HepG2 (cell line): ENCODE data around the gene P2RY8. TPM values are rescaled to one million over a fixed set of nuclear protein-coding genes. Genes with fewer than 3 reads are reported as not detected.

Experiments used
- ATAC-seq: fragments of 200-7000 bp; cut with Tn5 transposase; 3 replicates; pipeline ENCODE4 v1.9.1; 2020; ENCODE audit warnings: mild to moderate bottlenecking, moderate library complexity
- BruUV-seq: library from RNA; stranded (reverse); fragments of 400-500 nt; replicated peaks from 2 replicates; lab custom pipeline; 2021; lab: Mats Ljungman, UMichigan
- CTCF ChIA-PET: fragments of 300-600 bp; formaldehyde crosslinking; extraction: SDS; loops from one replicate; lab custom pipeline; 2021; ENCODE audit warnings: low total read pairs, inconsistent platforms, low intra/inter-chr PET ratio; lab: Yijun Ruan, JAX
- POLR2A ChIA-PET: fragments of 350-600 bp; sonication (Branson Sonifier 250); formaldehyde crosslinking; loops from one replicate; lab custom pipeline; 2020; ENCODE audit warnings: antibody characterized with exemption, inconsistent platforms; lab: Yijun Ruan, JAX
- DNase-seq: peaks from one replicate; pipeline ENCODE4 v3.0.0-alpha.2; 2015; ENCODE audit warnings: low spot score
- FAIRE-seq: peaks from 3 replicates; lab custom pipeline; 2011; peaks lifted over from hg19 to GRCh38; lab: Jason Lieb, UNC
- H2AFZ ChIP-seq: one replicate; pipeline ENCODE4 v1.6.1; 2011; ENCODE audit warnings: low read length, inconsistent platforms
- H3K27ac ChIP-seq: fragments of 300-600 bp; 3 replicates; pipeline ENCODE4 v1.8.0; 2011; ENCODE audit warnings: mixed run types, mild to moderate bottlenecking, mixed read lengths, low read length, inconsistent platforms; ENCODE audit not compliant: insufficient read depth; ENCODE audit errors: extremely low read length
- H3K27me3 ChIP-seq, 2 experiments: fragments of 200-600 bp in 1 of 2; 2 replicates in 1 of 2; 3 replicates in 1 of 2; pipeline versions ENCODE4 v1.6.0 to v1.8.0; 2011; ENCODE audit warnings: low read length in 2 of 2, mild to moderate bottlenecking in 2 of 2, moderate library complexity in 2 of 2, inconsistent platforms in 1 of 2; ENCODE audit not compliant: insufficient read depth in 2 of 2, control insufficient read depth in 1 of 2
- H3K36me3 ChIP-seq, 2 experiments: fragments of 200-600 bp in 1 of 2; replicated peaks in 1 of 2; 2 replicates in 1 of 2; 3 replicates in 1 of 2; pipeline versions ENCODE4 v1.5.1 to v1.8.0; 2011; ENCODE audit warnings: low read length in 2 of 2, inconsistent platforms in 1 of 2; ENCODE audit not compliant: insufficient read depth in 2 of 2, control insufficient read depth in 1 of 2
- H3K4me1 ChIP-seq: 2 replicates; pipeline ENCODE4 v1.5.1; 2012; ENCODE audit warnings: low read length, inconsistent platforms; ENCODE audit not compliant: insufficient read depth
- H3K4me2 ChIP-seq: 2 replicates; pipeline ENCODE4 v1.6.0; 2011; ENCODE audit warnings: low read depth, low read length, inconsistent platforms
- H3K4me3 ChIP-seq, 3 experiments: fragments of 200-600 bp in 1 of 3; sonication (generic), shearing (Covaris generic) in 1 of 3; replicated peaks in 1 of 3; 2 replicates each; pipeline ENCODE4 v1.5.1; 2011 to 2016; ENCODE audit warnings: low read length in 3 of 3, inconsistent platforms in 2 of 3, low read depth in 2 of 3, mild to moderate bottlenecking in 2 of 3, control low read depth in 1 of 3, mixed read lengths in 1 of 3; ENCODE audit not compliant: insufficient read depth in 1 of 3
- H3K79me2 ChIP-seq: one replicate; pipeline ENCODE4 v1.6.1; 2011; ENCODE audit warnings: low read length, inconsistent platforms; ENCODE audit not compliant: insufficient read depth
- H3K9ac ChIP-seq: 2 replicates; pipeline ENCODE4 v1.6.0; 2011; ENCODE audit warnings: mild to moderate bottlenecking, low read depth, low read length, inconsistent platforms; ENCODE audit not compliant: insufficient read depth
- H3K9me3 ChIP-seq: 2 replicates; pipeline ENCODE4 v1.5.1; 2012; ENCODE audit warnings: mild to moderate bottlenecking, low read length
- H4K20me1 ChIP-seq: 2 replicates; pipeline ENCODE4 v1.6.0; 2011; ENCODE audit warnings: inconsistent platforms, mild to moderate bottlenecking, low read length, moderate library complexity; ENCODE audit not compliant: insufficient read depth
- STAG1 ChIP-seq: sonication (generic); formaldehyde crosslinking; IDR thresholded peaks from 2 replicates; pipeline ENCODE4 v1.4.0; 2020; ENCODE audit warnings: missing genetic modification reagents
- ZNF101 ChIP-seq: sonication (generic); formaldehyde crosslinking; IDR thresholded peaks from 2 replicates; pipeline ENCODE4 v1.4.0; 2020; ENCODE audit warnings: mild to moderate bottlenecking, low read depth, missing genetic modification reagents, borderline replicate concordance
- ZNF770 ChIP-seq: sonication (generic); formaldehyde crosslinking; IDR thresholded peaks from 2 replicates; pipeline ENCODE4 v1.5.0; 2020; ENCODE audit warnings: mild to moderate bottlenecking, missing genetic modification reagents
- WGBS: methylation state at CpG from one replicate; pipeline ENCODE4 v1.1.6; 2017; ENCODE audit warnings: low lambda C conversion rate; 5-methylcytosine and 5-hydroxymethylcytosine counted together
- in situ Hi-C: cut with HindIII; loops from 2 replicates; pipeline ENCODE4 v1.10.0; 2017; ENCODE audit warnings: low pct_unique_long_range_greater_than_20kb; ENCODE audit not compliant: extremely low pct_ligation_motif_present
- intact Hi-C: fragments of 100-400 bp; cut with micrococcal nuclease; formaldehyde crosslinking; loops from one replicate; pipeline ENCODE4 v1.10.0; 2022; ENCODE audit not compliant: unreplicated experiment
- polyA plus RNA-seq, 8 experiments: library from polyadenylated mRNA; depleted of rRNA in 3 of 8; stranded (reverse) in 7 of 8; unstranded in 1 of 8; fragments of >200 nt; fragmentation: Illumina TruSeq in 4 of 8; extraction: Trizol in 4 of 8; gene quantifications; 2 replicates each; pipeline versions ENCODE4 v1.2.1 to v1.2.3, GENCODE V29; 2011 to 2016; ENCODE audit warnings: low read depth in 4 of 8, missing spikeins in 1 of 8, mixed read lengths in 1 of 8; ENCODE audit not compliant: insufficient read depth in 1 of 8
- total RNA-seq, 5 experiments: library from RNA; depleted of rRNA; stranded (reverse); fragments of >200 nt; fragmentation: Illumina TruSeq; extraction: Trizol; gene quantifications; 2 replicates each; pipeline ENCODE4 v1.2.3, GENCODE V29; 2016; ENCODE audit warnings: low read depth in 1 of 5

The P2RY8 gene
- total and polyA plus RNA-seq, 2 of the 13 experiments (the other 11 are each of a cell fraction or from before 2014, with no cell fraction given): 1.0 to 1.3 TPM

GRCh38 chrX:1480082-1480785 lies 56.8 kb downstream of the P2RY8 start:
- intact Hi-C loops (no loop called here), in situ Hi-C loops (no loop called here)
- no peaks in the 10 kb centered on the region for H3K27me3 ChIP-seq
- no peak overlapping the region for H2AFZ ChIP-seq
- no peak overlapping the region for H3K4me2 ChIP-seq
- 59% methylated on average over 8 of the region's 8 CpGs for WGBS
- CTCF ChIA-PET: no interaction called here
- DNase-seq: no peak
- H3K4me1 ChIP-seq: peaks cover 30% of the 10 kb centered on the region
- H4K20me1 ChIP-seq: no peaks in the 10 kb centered on the region
- H3K27ac ChIP-seq: no peak overlapping the region
- no peaks in the 10 kb centered on the region for H3K79me2 ChIP-seq
- ATAC-seq: no peak
- H3K4me3 ChIP-seq: no peak overlapping the region
- H3K9me3 ChIP-seq: no peaks in the 10 kb centered on the region
- TF ChIP-seq ZNF770 (CRISPR knock-in tag) (peak; percentile 48; the same call in 1 of the 2 replicates), ZNF101 (CRISPR knock-in tag) (no peak)
- H3K9ac ChIP-seq: no peak overlapping the region
- FAIRE-seq: no peak
- no peaks in the 10 kb centered on the region for H3K36me3 ChIP-seq
- POLR2A ChIA-PET: no interaction called here
- BruUV-seq: no TSS peak

- no peak overlapping the region for H3K27ac ChIP-seq
- FAIRE-seq (no peak), DNase-seq (no peak), ATAC-seq (no peak)
- H3K4me1 ChIP-seq: peaks cover 15% of the 10 kb centered on the region
- H3K79me2 ChIP-seq: no peaks in the 10 kb centered on the region
- H4K20me1 ChIP-seq: no peaks in the 10 kb centered on the region
- no peaks in the 10 kb centered on the region for H3K36me3 ChIP-seq
- no peaks in the 10 kb centered on the region for H3K9me3 ChIP-seq
- H3K27me3 ChIP-seq: no peaks in the 10 kb centered on the region
- intact Hi-C loops: no loop called here
- in situ Hi-C loops: no loop called here
- BruUV-seq: no TSS peak
- WGBS: 64% methylated on average over 8 of the region's 8 CpGs
- no peak overlapping the region for H2AFZ ChIP-seq
- H3K4me2 ChIP-seq: no peak overlapping the region
- ChIA-PET CTCF (no interaction called here), POLR2A (no interaction called here)
- no peak overlapping the region for H3K9ac ChIP-seq
- TF ChIP-seq STAG1 (CRISPR knock-in tag): no peak
- no peak overlapping the region for H3K4me3 ChIP-seq
These were observed 59.1 kb downstream of the P2RY8 start for GRCh38 chrX:1477801-1478458.
